H1 (cell line): Measurements from ENCODE around the gene KRT35. TPM values are rescaled to one million over a fixed set of nuclear protein-coding genes. Genes with fewer than 3 reads are reported as not detected.

Source experiments
- CTCF ChIA-PET: fragments of 300-600 bp; sonication (Branson Sonifier 250); formaldehyde crosslinking; loops from one replicate; lab custom pipeline; 2021; ENCODE audit not compliant: partially characterized antibody; lab: Charles Lee
- POLR2A ChIA-PET: fragments of 300-600 bp; sonication (Branson Sonifier 250); formaldehyde crosslinking; loops from one replicate; lab custom pipeline; 2021; ENCODE audit warnings: inconsistent platforms; ENCODE audit not compliant: partially characterized antibody; lab: Charles Lee
- DNase-seq, 2 experiments: peaks; one replicate each; pipeline versions ENCODE4 v3.0.0 to v3.0.0-alpha.2; 2010 to 2022; ENCODE audit warnings: low spot score in 2 of 2, low read depth in 1 of 2, mixed read lengths in 1 of 2
- FAIRE-seq: peaks from 2 replicates; lab custom pipeline; 2011; peaks lifted over from hg19 to GRCh38; lab: Jason Lieb, UNC
- H2AFZ ChIP-seq: 2 replicates; pipeline ENCODE4 v1.8.1; 2012; ENCODE audit warnings: low read length, inconsistent platforms
- H2AK5ac ChIP-seq: 2 replicates; pipeline ENCODE4 v1.6.1; 2013; ENCODE audit warnings: low read depth, low read length
- H2BK120ac ChIP-seq: replicated peaks from 2 replicates; pipeline ENCODE3; 2013; ENCODE audit warnings: low read depth, low read length, inconsistent platforms
- H2BK12ac ChIP-seq: 2 replicates; pipeline ENCODE4 v1.6.1; 2013; ENCODE audit warnings: low read depth, low read length
- H2BK15ac ChIP-seq: 2 replicates; pipeline ENCODE4 v1.6.1; 2013; ENCODE audit warnings: low read length
- H2BK20ac ChIP-seq: 2 replicates; pipeline ENCODE4 v1.6.1; 2013; ENCODE audit warnings: low read length
- H2BK5ac ChIP-seq: 2 replicates; pipeline ENCODE4 v1.6.1; 2013; ENCODE audit warnings: low read depth, low read length
- H3K14ac ChIP-seq: 2 replicates; pipeline ENCODE4 v1.6.1; 2013; ENCODE audit warnings: inconsistent platforms; ENCODE audit not compliant: insufficient read length
- H3K18ac ChIP-seq: 2 replicates; pipeline ENCODE4 v1.6.1; 2013; ENCODE audit warnings: low read length; ENCODE audit errors: extremely low read depth
- H3K23ac ChIP-seq: 2 replicates; pipeline ENCODE4 v1.6.1; 2013; ENCODE audit warnings: inconsistent platforms; ENCODE audit not compliant: insufficient read length
- H3K23me2 ChIP-seq: 2 replicates; pipeline ENCODE4 v1.6.1; 2013; ENCODE audit warnings: low read depth, low read length
- H3K27ac ChIP-seq: 2 replicates; pipeline ENCODE4 v1.6.1; 2011; ENCODE audit warnings: low read depth, low read length, inconsistent platforms
- H3K27me3 ChIP-seq, 4 experiments: replicated peaks in 1 of 4; 1 replicate in 1 of 4; 2 replicates in 3 of 4; pipeline versions ENCODE4 v1.6.1 to v1.8.1; 2011 to 2013; ENCODE audit warnings: low read length in 3 of 4, mild to moderate bottlenecking in 3 of 4, inconsistent platforms in 2 of 4, mixed read lengths in 2 of 4, moderate library complexity in 1 of 4; ENCODE audit not compliant: control insufficient read depth in 3 of 4, insufficient read depth in 3 of 4; ENCODE audit errors: extremely low read depth in 1 of 4
- H3K36me3 ChIP-seq, 4 experiments: 2 replicates each; pipeline versions ENCODE4 v1.6.1 to v1.8.1; 2011 to 2013; ENCODE audit warnings: mild to moderate bottlenecking in 4 of 4, low read length in 3 of 4, moderate library complexity in 2 of 4, control low read depth in 1 of 4, inconsistent platforms in 1 of 4; ENCODE audit not compliant: insufficient read depth in 4 of 4, control insufficient read depth in 2 of 4
- H3K4ac ChIP-seq: replicated peaks from 2 replicates; pipeline ENCODE3; 2013; ENCODE audit warnings: low read length, low read depth, mixed read lengths, inconsistent platforms; ENCODE audit not compliant: insufficient read length
- H3K4me1 ChIP-seq, 4 experiments: replicated peaks in 1 of 4; 1 replicate in 1 of 4; 2 replicates in 3 of 4; pipeline versions ENCODE4 v1.6.1 to v1.8.1; 2011 to 2013; ENCODE audit warnings: low read length in 3 of 4, inconsistent platforms in 2 of 4, mixed read lengths in 1 of 4; ENCODE audit not compliant: insufficient read depth in 4 of 4, control insufficient read depth in 3 of 4
- H3K4me2 ChIP-seq, 2 experiments: 2 replicates each; pipeline versions ENCODE4 v1.6.1 to v1.8.1; 2011 to 2013; ENCODE audit warnings: low read depth in 2 of 2, low read length in 2 of 2, control low read depth in 1 of 2, inconsistent platforms in 1 of 2, mild to moderate bottlenecking in 1 of 2; ENCODE audit not compliant: insufficient read depth in 1 of 2
- H3K4me3 ChIP-seq, 4 experiments: fragments of 200-600, 300-600 bp in 1 of 4; sonication (generic), shearing (Covaris generic), sonication (Bioruptor Twin) in 1 of 4; 2 replicates each; pipeline versions ENCODE4 v1.5.1 to v1.8.1; 2011 to 2016; ENCODE audit warnings: low read length in 4 of 4, low read depth in 3 of 4, control low read depth in 2 of 4, inconsistent platforms in 2 of 4, mild to moderate bottlenecking in 2 of 4, mixed read lengths in 1 of 4, moderate library complexity in 1 of 4; ENCODE audit not compliant: insufficient read depth in 2 of 4; ENCODE audit errors: extremely low read depth in 1 of 4
- H3K56ac ChIP-seq: replicated peaks from 2 replicates; pipeline ENCODE3; 2013; ENCODE audit warnings: low read depth, mild to moderate bottlenecking, mixed read lengths, low read length, inconsistent platforms; ENCODE audit not compliant: insufficient read length
- H3K79me1 ChIP-seq: 2 replicates; pipeline ENCODE4 v1.6.1; 2013; ENCODE audit warnings: low read depth, low read length, control low read depth
- H3K79me2 ChIP-seq, 2 experiments: 2 replicates each; pipeline versions ENCODE4 v1.6.1 to v1.8.1; 2012 to 2013; ENCODE audit warnings: low read length in 2 of 2, mild to moderate bottlenecking in 2 of 2, inconsistent platforms in 1 of 2; ENCODE audit not compliant: insufficient read depth in 2 of 2, control insufficient read depth in 1 of 2
- H3K9ac ChIP-seq, 4 experiments: replicated peaks in 1 of 4; 1 replicate in 1 of 4; 2 replicates in 3 of 4; pipeline versions ENCODE4 v1.6.1 to v1.8.1; 2011 to 2013; ENCODE audit warnings: low read depth in 3 of 4, low read length in 3 of 4, control low read depth in 2 of 4, mild to moderate bottlenecking in 2 of 4, moderate library complexity in 2 of 4, inconsistent platforms in 1 of 4; ENCODE audit errors: extremely low read depth in 1 of 4
- H3K9me3 ChIP-seq, 2 experiments: 2 replicates each; pipeline versions ENCODE4 v1.6.1 to v1.8.1; 2012 to 2013; ENCODE audit warnings: mild to moderate bottlenecking in 2 of 2, moderate library complexity in 2 of 2, control low read depth in 1 of 2, inconsistent platforms in 1 of 2, low read depth in 1 of 2, low read length in 1 of 2, mixed read lengths in 1 of 2; ENCODE audit not compliant: insufficient read depth in 2 of 2
- H4K20me1 ChIP-seq, 2 experiments: replicated peaks in 1 of 2; 2 replicates each; pipeline versions ENCODE3 to v1.8.1; 2011 to 2013; ENCODE audit warnings: inconsistent platforms in 2 of 2, low read length in 2 of 2, mild to moderate bottlenecking in 1 of 2; ENCODE audit not compliant: insufficient read depth in 2 of 2, control insufficient read depth in 1 of 2
- H4K5ac ChIP-seq: 2 replicates; pipeline ENCODE4 v1.6.1; 2013; ENCODE audit warnings: low read length, low read depth, mixed read lengths, inconsistent platforms; ENCODE audit not compliant: insufficient read length
- H4K8ac ChIP-seq: 2 replicates; pipeline ENCODE4 v1.8.0; 2013; ENCODE audit warnings: mild to moderate bottlenecking, moderate library complexity, low read length, inconsistent platforms; ENCODE audit not compliant: insufficient read depth; ENCODE audit errors: extremely low read depth
- H4K91ac ChIP-seq: replicated peaks from 2 replicates; pipeline ENCODE3; 2013; ENCODE audit warnings: low read length, mixed read lengths, inconsistent platforms; ENCODE audit not compliant: insufficient read length
- CTCF ChIP-seq, 3 experiments: IDR thresholded peaks; 1 replicate in 2 of 3; 2 replicates in 1 of 3; pipeline versions ENCODE4 v1.5.1 to v1.6.1; 2011; ENCODE audit warnings: low read length in 3 of 3, mild to moderate bottlenecking in 3 of 3, inconsistent platforms in 2 of 3, low read depth in 1 of 3, moderate library complexity in 1 of 3; ENCODE audit not compliant: insufficient read depth in 1 of 3; ENCODE audit errors: control extremely low read depth in 1 of 3
- E2F6 ChIP-seq: IDR thresholded peaks from 2 replicates; pipeline ENCODE4 v1.6.1; 2012; ENCODE audit warnings: inconsistent platforms
- JUN ChIP-seq: IDR thresholded peaks from 2 replicates; pipeline ENCODE4 v1.6.1; 2011; ENCODE audit warnings: low read depth, mild to moderate bottlenecking, improper control_type of control experiment, low read length
- KDM1A ChIP-seq: fragments of 200-600, 300-600 bp; sonication (generic); IDR thresholded peaks from 2 replicates; pipeline ENCODE4 v1.7.1; 2016; ENCODE audit warnings: mild to moderate bottlenecking, low read length, borderline replicate concordance
- MAFK ChIP-seq: IDR thresholded peaks from 2 replicates; pipeline ENCODE4 v1.6.1; 2012; ENCODE audit warnings: low read depth, mild to moderate bottlenecking, improper control_type of control experiment, low read length
- ZNF274 ChIP-seq: IDR thresholded peaks from 2 replicates; pipeline ENCODE4 v1.7.0; 2012; ENCODE audit warnings: low read length, borderline replicate concordance; ENCODE audit errors: extremely low read depth
- WGBS, 2 experiments: shearing (Covaris generic) in 1 of 2; methylation state at CpG; one replicate each; pipeline versions ENCODE4 v1.1.6 to v1.1.7; 2013 to 2015; ENCODE audit warnings: low lambda C conversion rate in 2 of 2, mixed read lengths in 2 of 2, inconsistent platforms in 1 of 2, low coverage in 1 of 2, missing lambda C conversion rate in 1 of 2; ENCODE audit not compliant: insufficient replicate concordance in 2 of 2, insufficient coverage in 1 of 2, insufficient read length in 1 of 2; ENCODE audit errors: extremely low coverage in 1 of 2, missing lambda C conversion rate in 1 of 2; 5-methylcytosine and 5-hydroxymethylcytosine counted together
- polyA plus RNA-seq, 7 experiments: library from polyadenylated mRNA; depleted of rRNA in 3 of 7; stranded (reverse) in 5 of 7; unstranded in 2 of 7; fragments of >200 nt in 5 of 7; fragments of 200-250 nt in 2 of 7; gene quantifications; 1 replicate in 5 of 7; 2 replicates in 1 of 7; 4 replicates in 1 of 7; pipeline versions ENCODE4 v1.2.1 to v1.2.3, GENCODE V29; 2011 to 2013; ENCODE audit warnings: missing spikeins in 2 of 7, mixed read lengths in 2 of 7
- total RNA-seq: library from RNA; stranded (reverse); fragmentation: NEBNext Ultra II Directional; extraction: Animal tissue kit (Norgen Biotek cat#: 25700); gene quantifications from 2 replicates; pipeline ENCODE4 v1.2.1, GENCODE V29; 2021
- TF ChIP-seq, protein P1 (sequence below): IDR thresholded peaks from 2 replicates; pipeline ENCODE4 v1.6.1; 2011; ENCODE audit warnings: low read length, improper control_type of control experiment

The KRT35 gene
- total and polyA plus RNA-seq, 2 of the 8 experiments (the other 6 are each of a cell fraction or from before 2014, with no cell fraction given), result not detected

DNA sequence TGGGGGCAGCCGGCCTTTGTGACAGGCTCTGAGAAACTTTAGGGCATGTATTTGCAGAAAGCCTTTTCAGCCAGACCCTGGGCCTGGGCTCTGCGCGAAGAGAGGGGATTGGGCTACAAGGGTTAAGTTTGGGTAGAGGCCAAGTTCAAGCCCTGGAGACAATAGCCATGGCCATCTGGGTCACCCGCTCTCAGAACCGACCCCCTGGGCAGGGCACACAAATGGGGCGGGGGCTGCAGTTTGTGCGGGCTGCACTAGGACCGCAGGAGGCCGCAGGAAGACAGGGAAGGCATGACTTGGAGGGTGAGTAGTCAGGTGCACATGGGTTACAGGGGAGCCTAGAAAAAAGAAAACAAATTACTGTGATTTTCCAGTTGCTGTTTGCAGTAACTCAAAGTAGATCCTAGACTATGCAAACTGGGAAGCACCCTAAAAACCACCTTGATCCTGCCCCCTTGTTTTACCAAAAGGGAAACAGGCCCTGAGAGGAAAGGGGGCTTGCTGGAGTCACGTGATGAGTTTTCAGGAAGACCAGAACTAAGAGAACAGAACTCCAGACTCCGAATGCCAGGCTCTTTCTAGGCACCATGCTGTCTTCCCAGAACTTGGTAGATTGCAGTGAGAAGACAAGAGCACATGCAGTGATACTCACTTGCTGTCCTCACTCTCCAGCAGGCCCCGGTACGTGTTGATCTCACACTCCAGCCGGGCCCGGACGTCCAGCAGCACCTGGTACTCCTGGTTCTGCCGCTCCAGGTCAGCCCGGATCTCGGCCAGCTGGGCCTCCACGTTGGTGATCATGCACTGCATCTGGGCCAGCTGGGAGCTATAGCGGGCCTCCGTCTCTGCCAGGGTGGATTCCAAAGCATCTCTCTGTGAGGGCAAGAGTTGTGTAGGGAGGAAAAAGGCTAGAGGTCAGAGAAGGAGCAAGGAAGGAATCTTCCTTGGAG lies 3.8 kb downstream of the KRT35 start:
- no peaks in the 10 kb centered on the region for H3K36me3 ChIP-seq
- no peak overlapping the region for H2BK5ac ChIP-seq
- H3K27me3 ChIP-seq, result no peaks in the 10 kb centered on the region; a peak in 2 of 7 replicates
- H3K23me2 ChIP-seq, result no peaks in the 10 kb centered on the region
- H2AK5ac ChIP-seq, result no peak overlapping the region
- H3K18ac ChIP-seq, result no peak overlapping the region
- H3K4me3 ChIP-seq, result no peak overlapping the region
- H2BK20ac ChIP-seq, result no peak overlapping the region
- POLR2A ChIA-PET, result interaction anchor here (0.9 kb wide), 1 partner anchor 51 kb away, joined by 3 read pairs; the partner anchor contains the start of gene KRT19
- H2BK15ac ChIP-seq, result no peak overlapping the region
- H2BK12ac ChIP-seq, result no peak overlapping the region
- H3K4me2 ChIP-seq, result no peak overlapping the region
- no peaks in the 10 kb centered on the region for H3K79me2 ChIP-seq
- no peak overlapping the region for H2AFZ ChIP-seq
- no peak overlapping the region for H3K4ac ChIP-seq
- no peak overlapping the region for H4K8ac ChIP-seq
- H2BK120ac ChIP-seq, result no peak overlapping the region
- no peak overlapping the region for H3K23ac ChIP-seq
- H4K20me1 ChIP-seq, result no peaks in the 10 kb centered on the region
- WGBS, 2 experiments, result 94% methylated on average over 22 of the region's 22 CpGs; no CpG with 5 or more reads in 1 of the 2 experiments
- no peak overlapping the region for H3K9ac ChIP-seq
- no peak overlapping the region for H4K91ac ChIP-seq
- no peak overlapping the region for H3K14ac ChIP-seq
- FAIRE-seq (no peak), DNase-seq (no peak)
- H3K56ac ChIP-seq, result no peak overlapping the region
- no peaks in the 10 kb centered on the region for H3K9me3 ChIP-seq
- no peak overlapping the region for H4K5ac ChIP-seq
- no peaks in the 10 kb centered on the region for H3K79me1 ChIP-seq
- no peak overlapping the region for H3K27ac ChIP-seq
- H3K4me1 ChIP-seq, result no peaks in the 10 kb centered on the region
- CTCF ChIA-PET, result interaction anchor here (0.7 to 11.2 kb wide), 6 partner anchors 10 to 172 kb away, joined by 3 to 98 read pairs (median 5); partner anchors contain the start of gene KRT36
- TF ChIP-seq CTCF (IDR thresholded peaks at IDR 0.05; ENCODE audit: control extremely low read depth in 1 of 3, insufficient read depth in 1 of 3, low read depth in 1 of 3, low read length in 3 of 3) (no peak), KDM1A (no peak), JUN (no peak), ZNF274 (no peak), MAFK (no peak), E2F6 (no peak)
- TF ChIP-seq, protein P1, sequence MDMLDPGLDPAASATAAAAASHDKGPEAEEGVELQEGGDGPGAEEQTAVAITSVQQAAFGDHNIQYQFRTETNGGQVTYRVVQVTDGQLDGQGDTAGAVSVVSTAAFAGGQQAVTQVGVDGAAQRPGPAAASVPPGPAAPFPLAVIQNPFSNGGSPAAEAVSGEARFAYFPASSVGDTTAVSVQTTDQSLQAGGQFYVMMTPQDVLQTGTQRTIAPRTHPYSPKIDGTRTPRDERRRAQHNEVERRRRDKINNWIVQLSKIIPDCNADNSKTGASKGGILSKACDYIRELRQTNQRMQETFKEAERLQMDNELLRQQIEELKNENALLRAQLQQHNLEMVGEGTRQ, result no peak
